GM21360 (cell line): ENCODE measurements around the gene VEZF1.

Experiments
- ATAC-seq: cut with Tn5 transposase; IDR thresholded peaks from one replicate; pipeline ENCODE4 v1.9.1; 2021; ENCODE audit warnings: mild to moderate bottlenecking, moderate library complexity; ENCODE audit not compliant: unreplicated experiment

Gene VEZF1

GRCh38 chr17:57999496-58000017, 11.5 kb upstream of the VEZF1 start:
- ATAC-seq: no peak

DNA sequence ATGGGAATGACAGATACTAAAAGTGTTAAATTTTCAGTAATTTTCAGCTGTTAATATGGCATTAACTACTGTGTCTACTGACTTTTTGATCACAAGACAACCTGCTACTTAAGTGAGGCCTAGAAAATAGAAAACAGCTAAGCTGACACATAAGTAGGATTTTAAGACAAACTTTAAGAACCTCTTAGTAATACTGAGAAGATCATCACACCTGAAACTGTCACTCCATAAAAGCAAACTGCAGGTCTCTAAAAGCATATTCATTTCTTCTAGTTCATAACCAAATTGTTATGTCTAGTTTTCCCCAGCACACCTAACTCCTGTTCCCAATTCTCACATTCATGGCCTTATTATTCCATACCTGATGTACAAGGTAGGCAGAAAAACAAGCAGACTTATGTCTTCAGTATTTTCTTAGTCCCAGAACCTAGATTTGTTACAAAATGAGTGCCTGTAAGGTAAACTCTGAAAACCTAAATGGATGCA, 11.0 kb upstream of the VEZF1 start:
- no peak for ATAC-seq

DNA sequence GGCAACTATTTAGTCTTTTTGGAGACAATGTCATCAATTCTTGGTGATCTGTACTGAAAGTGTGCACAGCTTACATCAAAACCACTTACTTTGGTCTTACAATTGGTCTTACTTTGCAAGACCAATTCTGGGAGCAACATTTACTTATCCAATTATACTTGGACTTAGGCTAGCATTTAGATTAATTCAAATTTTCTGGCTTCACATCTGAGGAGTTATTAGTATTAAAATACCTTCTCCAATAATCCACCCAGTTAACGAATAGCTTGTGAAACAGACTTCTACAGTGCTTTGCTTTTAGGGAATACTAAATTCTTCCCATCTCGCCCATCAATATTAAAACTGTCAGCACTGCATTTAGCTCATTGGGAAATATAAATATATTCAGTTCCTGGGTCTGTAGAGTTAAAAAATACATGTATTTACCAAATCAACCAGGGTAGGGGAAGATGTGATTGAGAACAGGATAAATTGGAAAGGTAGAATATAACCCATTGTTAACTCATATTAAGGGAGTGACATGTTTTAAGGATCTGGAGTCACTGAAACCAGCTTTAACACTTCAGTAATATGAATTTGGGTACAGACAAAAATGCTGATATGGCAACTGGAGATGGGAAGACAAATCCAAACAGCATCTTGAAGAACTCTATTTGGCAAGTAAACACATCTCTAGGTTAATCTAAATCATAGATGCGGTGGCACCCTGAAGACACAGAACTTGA, 9.2 kb upstream of the VEZF1 start:
- ATAC-seq: no peak

DNA sequence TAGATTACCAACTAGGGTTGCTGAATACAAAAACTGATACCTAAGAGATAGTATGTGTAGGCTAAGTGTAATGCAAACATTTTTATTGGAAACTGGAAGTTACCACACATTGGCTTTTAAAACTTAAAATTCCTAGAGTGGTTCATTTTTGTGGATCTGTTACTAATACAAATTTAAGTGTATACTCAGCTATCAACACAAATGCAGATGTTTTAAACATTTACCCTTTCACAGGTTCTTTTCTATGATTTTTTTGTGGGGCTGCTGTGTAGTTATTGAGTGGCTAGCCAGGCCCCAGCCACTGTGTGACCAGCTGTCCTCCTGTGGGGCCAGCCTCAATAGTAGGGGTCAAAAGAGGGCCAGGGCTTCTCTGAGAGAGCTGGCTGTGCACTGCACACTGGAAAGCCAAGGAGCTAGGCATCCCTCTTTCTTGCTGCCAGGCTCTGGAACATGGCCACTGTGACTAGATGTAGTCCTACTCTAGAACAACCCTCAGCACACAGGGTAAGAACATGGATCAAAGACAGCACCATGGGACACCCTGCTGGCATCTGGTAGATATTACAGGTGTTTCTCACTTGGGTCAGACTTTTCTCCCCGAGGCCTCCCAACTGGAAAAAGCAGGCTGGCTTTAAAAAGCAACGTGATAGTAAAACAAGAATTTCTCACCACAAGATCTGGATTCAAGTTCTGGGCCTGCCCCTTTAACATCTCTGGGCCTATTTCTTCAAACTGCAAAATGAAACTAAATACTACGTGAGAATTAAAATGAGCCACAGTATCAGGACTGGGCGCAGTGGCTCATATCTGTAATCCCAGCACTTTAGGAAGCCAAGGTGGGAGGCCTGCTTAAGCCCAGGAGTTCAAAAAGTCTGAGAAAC, 7.3 kb upstream of the VEZF1 start:
- peak; percentile 56 for ATAC-seq

DNA sequence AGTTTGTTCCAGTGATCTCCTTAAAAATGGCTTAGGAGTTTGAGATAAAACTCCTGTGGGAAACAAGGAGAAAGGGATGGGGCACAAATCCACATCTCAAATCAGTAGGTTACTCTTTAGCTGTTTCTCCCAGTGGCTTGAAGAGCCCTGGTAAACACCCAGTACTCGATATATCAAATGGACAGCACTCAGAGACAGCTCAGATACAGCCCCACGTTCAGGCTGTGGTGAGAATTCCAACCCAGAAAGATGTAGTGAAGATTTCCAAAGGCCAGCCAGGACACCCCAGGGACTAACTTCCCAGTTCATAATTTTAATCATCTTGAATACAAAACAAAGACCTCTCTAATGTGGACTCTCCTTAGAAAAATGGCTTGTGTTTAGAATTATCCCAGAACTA, 6.4 kb upstream of the VEZF1 start:
- ATAC-seq: no peak

DNA sequence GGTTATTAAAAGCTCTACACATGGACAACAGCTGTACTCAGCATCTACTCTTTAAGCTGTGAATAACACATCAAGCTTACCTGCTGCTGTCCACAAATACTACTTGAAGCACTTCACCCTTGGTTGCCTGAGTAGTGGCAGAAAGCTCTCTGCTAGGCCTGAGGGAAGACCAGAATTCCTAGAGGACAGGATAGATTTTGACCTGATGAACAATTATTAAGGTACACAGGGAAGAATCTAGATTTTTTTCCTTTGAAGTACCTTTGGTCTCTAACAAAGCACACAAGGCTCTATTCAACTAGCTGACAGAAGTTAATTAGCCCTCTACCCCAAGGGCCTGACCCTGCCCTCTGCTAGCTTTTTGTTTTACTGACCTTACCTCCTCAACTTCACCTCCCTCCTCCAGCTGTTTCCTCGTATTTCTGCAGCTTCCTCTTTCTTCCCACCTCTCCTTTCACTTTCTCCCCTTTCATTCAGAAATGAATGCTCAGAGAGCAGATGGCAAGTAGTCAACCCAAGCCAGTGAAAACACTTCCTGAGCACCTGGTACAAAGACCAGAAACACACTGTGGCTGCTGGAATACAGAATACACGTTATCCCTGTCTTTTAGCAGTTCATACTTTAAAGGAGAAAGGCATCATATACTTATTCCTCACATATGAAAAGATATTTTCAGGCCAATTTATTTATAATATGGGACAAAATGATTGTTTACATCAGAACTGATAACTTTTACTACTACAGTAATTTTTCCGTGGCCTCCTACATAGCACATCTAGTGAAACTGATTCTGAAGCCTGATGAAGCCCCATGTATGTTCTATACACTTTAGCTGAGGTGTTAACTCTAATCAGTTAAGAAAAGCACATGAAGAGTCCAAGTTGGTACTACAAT, 5.7 kb upstream of the VEZF1 start:
- ATAC-seq: no peak

DNA sequence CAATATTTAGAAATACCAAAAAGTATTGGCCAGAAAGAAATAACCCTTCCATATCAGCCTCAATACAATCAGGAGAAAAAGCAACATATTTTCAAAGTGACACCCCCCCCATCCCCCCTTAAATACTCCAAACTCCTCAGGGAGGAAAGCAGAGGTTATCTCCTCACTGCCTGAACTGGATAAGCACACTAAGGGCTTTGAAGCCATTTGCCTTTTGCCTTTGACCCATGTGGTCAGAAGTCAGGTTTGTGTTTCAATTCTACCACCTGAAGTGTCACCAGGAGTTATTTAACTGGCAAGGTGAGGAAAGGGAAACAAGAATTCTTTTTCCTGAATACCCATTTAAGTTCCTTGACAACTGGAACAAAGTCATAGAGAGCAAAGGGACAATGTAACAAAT, 3.5 kb upstream of the VEZF1 start:
- ATAC-seq: no peak

DNA sequence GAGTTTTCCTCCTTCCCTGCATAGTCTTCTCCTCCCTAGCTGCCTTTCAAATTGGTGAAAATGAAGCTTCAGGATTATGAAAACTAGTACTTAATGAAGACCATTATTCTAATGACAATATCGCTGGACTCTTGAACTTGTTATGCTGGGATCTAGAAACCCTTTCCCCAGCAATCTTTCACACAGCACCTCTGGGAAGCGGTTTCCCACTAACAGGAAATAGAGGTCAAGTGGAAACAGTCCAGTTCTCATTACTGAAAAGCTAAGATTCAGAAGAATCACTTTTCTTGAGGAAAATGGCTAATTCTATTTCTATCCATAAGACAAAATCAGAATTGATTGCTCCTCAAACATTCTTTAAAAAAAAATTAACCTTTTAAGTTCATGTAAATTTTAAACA, 2.0 kb upstream of the VEZF1 start:
- ATAC-seq: no peak

DNA sequence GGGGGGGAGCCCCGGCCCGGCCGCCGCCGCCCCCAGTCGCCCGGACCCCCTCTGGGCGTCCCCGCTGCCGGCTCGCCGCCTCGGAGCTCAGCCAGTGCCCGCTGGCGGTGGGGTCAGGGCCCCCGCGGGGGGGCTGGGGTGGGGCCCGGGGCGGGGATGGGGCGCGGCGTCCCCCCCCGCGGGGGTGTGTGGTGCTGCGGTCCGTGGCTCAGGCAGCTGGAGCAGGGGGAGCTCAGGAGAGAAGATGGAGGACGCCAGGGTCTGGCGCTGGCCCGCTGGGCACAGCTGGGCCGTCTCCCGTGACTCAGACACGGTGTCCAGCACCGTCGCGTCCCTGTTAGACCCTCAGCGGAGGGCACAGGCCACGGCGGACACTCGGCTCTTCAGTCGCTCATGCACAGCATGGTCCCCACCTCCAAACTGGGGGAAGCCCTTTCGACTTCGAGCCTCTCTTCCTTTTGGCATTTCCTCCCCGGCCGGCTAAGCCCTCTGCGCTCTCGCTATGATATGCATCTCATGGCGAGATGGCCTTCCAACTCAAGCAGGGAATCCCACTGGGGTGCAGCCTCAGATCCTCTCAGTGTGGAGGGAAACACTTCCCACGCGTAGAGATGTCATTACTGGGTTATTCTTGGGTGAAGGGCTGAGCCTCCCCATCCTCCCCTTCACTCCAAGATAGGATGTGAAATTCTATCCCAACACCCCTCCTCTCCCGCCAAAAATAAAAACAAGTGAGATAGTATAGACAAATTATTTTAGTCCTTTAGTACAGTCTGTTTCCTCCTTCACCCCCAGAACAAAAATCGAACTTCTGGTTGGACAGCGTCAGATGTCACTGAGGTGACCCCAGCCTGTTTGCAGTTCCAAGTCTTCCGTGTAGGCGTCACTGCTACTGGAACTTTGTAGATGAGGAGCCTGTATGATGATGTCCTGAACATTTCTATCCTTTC, 522 bp upstream of the VEZF1 start:
- peak; percentile 69 for ATAC-seq

DNA sequence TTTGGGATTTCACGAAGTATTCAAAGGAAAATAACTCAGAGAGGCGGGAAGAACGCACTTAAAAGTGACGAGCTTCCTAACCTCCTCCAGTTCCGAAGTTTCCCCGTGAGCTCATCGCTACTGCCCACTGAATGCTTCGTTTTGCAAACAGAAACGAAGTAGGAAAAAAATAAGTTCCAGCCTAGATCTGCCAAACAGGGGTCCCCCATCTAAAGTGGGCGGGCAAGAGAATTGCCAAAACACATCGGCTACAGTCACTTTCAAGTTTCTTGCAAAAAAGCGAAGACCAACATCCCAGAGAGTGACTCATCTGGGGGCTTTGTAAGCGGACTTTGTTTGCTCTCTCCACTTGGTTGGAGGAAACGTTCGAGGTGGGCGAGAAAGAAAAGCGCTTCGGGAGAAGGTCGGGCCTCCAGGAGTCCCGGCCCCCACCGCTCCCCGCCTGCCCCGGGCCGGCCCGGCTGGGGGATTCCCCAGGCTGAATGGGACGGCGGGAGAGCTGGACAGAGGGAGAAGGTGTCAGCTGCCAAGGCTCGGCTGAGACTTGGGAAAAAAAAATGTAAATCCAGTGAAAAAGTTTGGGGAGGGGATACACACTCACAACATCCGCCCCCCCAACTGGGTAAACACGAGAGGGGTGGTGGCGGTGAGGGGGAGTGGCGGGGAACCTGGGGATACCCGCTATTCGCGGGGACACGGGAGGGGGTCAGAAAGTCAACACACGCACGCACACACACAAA, 1.0 kb downstream of the VEZF1 start:
- no peak for ATAC-seq

DNA sequence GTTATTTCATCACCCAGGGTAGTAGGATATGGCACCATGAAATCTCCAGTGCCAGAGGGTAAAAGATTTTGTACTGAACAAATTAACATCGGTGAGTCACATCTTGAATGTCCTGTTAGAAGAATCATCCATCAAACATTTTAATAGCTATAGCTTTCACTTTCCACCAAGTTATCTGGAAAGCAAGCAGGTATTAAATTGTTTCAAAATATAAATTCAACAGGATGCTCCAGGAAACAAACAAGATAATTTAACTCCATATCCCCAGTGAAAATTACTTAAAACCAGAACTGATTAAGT, 2.4 kb downstream of the VEZF1 start:
- ATAC-seq: no peak

DNA sequence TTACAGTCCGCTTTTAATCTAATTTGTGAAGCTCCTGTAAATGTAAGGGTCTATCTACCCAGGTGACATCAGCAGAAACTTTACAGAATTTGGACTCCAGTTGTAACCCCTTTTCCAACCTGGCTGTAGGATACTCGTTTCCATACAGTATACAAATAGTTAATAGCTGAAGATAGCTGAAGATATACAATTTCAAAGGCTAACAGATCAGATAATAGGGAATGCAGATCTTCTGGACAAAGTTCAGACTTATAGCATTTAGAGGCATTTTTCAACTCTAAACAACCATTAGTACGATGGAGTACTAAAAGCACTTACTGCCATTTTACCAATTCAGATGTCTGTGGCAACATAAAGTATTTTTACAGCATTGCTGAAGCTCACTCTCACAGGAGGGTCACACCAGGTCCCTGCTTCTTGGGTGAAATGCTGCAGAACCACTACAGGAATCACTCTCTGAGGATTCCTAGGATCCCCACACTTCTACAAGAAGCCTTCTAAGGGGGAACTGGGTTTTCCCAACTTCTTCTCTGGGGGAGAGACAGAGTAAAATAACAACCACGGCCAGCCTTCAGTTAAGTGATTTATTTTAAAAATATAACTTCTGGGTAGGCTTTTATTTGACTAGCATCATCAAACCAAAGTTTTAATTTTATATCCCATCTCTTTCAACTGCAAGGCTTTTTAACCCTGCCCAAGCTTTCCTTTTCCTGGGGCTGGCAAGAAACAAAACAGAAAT, 2.9 kb downstream of the VEZF1 start:
- no peak for ATAC-seq

DNA sequence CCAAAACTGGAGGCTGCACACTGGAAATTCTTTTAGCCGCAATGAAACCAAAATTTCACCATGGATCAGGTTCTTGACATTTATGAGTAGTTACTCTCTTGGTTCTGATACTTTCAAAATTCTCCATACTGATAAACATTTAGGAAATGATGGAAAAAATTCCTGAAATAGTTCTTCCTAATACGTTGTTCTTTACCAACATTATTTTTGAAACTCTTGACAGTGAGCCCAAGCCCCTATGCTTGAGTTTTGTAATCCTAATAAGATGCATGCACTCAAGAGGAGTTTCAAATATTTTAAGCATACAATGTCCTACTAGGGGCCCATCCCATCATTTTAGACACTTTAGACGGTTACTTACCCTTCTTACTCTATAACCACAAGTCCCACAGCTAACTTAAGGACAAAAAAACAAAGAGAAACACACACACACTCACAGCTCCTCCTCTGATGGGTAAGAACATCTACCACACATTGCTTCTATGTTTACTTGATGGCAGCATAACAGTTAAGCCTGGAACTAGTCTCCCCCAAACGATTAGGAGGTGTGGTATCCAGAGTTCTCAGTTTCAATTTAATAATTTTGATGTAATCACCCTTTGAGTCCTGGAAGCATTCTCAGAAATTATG, 3.7 kb downstream of the VEZF1 start:
- no peak for ATAC-seq

DNA sequence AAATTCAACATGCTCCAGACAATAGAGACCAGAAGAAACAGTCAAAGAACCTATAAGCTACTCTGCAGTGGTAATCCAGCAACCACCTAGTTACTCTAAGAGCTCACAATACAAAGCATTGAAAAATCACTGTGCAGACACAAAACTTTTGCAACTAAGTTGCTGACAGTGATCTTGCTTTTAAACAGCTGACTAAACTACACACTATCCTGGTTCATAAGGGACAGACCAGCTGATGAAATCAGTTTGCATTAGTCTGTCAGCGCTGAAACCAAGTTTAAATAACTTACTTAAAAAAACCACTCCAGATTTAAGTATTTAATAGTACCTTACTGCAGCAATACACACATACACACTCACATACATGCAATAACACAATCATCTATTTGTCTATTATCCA, 4.6 kb downstream of the VEZF1 start:
- no peak for ATAC-seq

DNA sequence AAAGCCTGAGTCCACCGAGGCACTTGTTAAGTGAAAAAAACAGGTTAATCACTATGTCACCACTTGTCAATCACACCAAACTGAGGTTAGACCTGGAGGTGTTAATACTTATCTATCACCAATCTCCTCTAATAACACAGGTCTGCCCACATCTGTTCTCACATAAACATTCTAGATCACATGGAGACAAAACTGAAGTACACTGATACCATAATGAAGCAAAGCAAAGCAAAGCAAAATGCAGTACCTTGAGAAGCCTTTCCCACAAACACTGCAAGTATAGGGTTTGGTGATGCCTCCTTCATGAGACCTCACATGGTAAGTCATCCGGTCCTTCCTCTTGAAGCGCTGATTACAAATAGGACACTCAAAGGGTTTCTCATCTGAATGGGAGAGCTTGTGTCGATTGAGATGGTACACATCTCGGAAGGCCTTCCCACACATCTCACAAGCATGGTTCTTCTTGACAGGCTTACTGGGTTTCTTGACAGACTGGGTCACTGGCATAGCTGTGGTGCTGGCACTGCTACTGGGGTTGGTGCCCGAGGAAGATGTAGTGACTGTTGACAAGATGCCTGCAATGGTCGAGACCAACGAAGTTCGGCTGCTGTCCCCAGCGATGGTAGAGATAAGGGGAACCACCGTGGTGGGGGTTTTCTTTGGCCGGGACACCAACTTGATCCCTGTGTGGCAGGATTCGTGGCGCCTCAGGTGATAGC, 5.4 kb downstream of the VEZF1 start:
- ATAC-seq: no peak

DNA sequence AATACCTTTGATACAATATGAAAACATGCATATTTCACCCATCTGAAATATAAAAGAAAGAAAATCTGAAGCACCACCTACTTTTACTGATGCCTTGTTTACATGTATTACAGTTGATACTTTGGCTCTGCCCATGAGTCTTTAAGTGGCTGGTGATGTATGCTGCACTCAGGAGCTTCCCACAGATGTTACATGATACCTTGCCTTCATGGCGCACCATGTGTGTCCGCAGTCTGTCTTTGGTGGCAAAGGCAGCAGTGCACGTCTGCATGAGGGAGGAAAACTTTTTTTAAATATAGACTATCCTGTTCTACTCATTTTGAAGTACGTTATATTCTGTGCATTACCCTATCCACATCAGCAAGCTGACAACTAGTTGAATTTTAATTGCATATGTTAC, 7.5 kb downstream of the VEZF1 start:
- no peak for ATAC-seq

DNA sequence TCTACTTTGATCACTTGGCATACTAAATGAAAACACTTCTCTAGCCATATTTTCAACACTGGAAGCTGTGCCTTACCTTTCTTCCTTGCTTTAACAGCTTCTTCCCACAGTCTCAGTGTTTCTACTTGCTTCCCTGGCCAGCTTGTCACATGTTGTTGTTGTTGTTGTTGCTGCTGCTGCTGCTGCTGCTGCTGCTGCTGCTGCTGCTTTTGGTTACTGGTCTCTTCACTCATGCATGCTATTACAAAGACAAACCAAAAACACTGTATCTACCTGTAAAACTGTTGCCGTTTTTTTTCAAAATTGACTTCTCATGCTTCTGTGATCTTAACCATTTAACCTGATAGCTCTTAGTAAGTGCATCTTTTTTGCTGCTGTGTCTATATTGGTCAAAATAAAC, 9.0 kb downstream of the VEZF1 start:
- no peak for ATAC-seq

DNA sequence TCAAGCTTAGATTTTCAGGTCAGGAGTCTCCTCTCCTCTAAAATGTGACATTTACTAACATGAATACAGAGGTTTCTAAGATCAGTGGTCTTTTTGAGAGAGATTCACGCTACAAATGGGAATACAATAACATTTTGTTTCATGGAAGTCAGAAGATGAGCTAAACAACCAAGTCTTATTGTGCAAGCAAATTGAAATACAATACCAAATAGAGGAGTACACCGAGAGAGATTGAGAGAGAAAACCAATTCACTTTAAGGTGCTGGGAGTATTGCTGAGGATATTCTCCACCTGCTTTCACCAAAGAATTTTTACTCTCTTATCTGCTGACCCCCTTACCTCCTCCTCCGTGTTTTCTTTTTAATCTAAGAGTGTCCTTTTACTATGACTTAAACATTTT, 11.5 kb downstream of the VEZF1 start:
- no peak for ATAC-seq
